HepG2 (cell line): ENCODE data around the gene MAP2K6. TPM values are rescaled to one million over a fixed set of nuclear protein-coding genes. Genes with fewer than 3 reads are reported as not detected.

Source experiments
- ATAC-seq: fragments of 200-7000 bp; cut with Tn5 transposase; 3 replicates; pipeline ENCODE4 v1.9.1; 2020; ENCODE audit warnings: mild to moderate bottlenecking, moderate library complexity
- BruUV-seq: library from RNA; stranded (reverse); fragments of 400-500 nt; replicated peaks from 2 replicates; lab custom pipeline; 2021; lab: Mats Ljungman, UMichigan
- CTCF ChIA-PET: fragments of 300-600 bp; formaldehyde crosslinking; extraction: SDS; loops from one replicate; lab custom pipeline; 2021; ENCODE audit warnings: low total read pairs, inconsistent platforms, low intra/inter-chr PET ratio; lab: Yijun Ruan, JAX
- POLR2A ChIA-PET: fragments of 350-600 bp; sonication (Branson Sonifier 250); formaldehyde crosslinking; loops from one replicate; lab custom pipeline; 2020; ENCODE audit warnings: antibody characterized with exemption, inconsistent platforms; lab: Yijun Ruan, JAX
- DNase-seq: peaks from one replicate; pipeline ENCODE4 v3.0.0-alpha.2; 2015; ENCODE audit warnings: low spot score
- FAIRE-seq: peaks from 3 replicates; lab custom pipeline; 2011; peaks lifted over from hg19 to GRCh38; lab: Jason Lieb, UNC
- H2AFZ ChIP-seq: one replicate; pipeline ENCODE4 v1.6.1; 2011; ENCODE audit warnings: low read length, inconsistent platforms
- H3K27ac ChIP-seq: fragments of 300-600 bp; 3 replicates; pipeline ENCODE4 v1.8.0; 2011; ENCODE audit warnings: mixed run types, mild to moderate bottlenecking, mixed read lengths, low read length, inconsistent platforms; ENCODE audit not compliant: insufficient read depth; ENCODE audit errors: extremely low read length
- H3K27me3 ChIP-seq, 2 experiments: fragments of 200-600 bp in 1 of 2; 2 replicates in 1 of 2; 3 replicates in 1 of 2; pipeline versions ENCODE4 v1.6.0 to v1.8.0; 2011; ENCODE audit warnings: low read length in 2 of 2, mild to moderate bottlenecking in 2 of 2, moderate library complexity in 2 of 2, inconsistent platforms in 1 of 2; ENCODE audit not compliant: insufficient read depth in 2 of 2, control insufficient read depth in 1 of 2
- H3K36me3 ChIP-seq, 2 experiments: fragments of 200-600 bp in 1 of 2; replicated peaks in 1 of 2; 2 replicates in 1 of 2; 3 replicates in 1 of 2; pipeline versions ENCODE4 v1.5.1 to v1.8.0; 2011; ENCODE audit warnings: low read length in 2 of 2, inconsistent platforms in 1 of 2; ENCODE audit not compliant: insufficient read depth in 2 of 2, control insufficient read depth in 1 of 2
- H3K4me1 ChIP-seq: 2 replicates; pipeline ENCODE4 v1.5.1; 2012; ENCODE audit warnings: low read length, inconsistent platforms; ENCODE audit not compliant: insufficient read depth
- H3K4me2 ChIP-seq: 2 replicates; pipeline ENCODE4 v1.6.0; 2011; ENCODE audit warnings: low read depth, low read length, inconsistent platforms
- H3K4me3 ChIP-seq, 3 experiments: fragments of 200-600 bp in 1 of 3; sonication (generic), shearing (Covaris generic) in 1 of 3; replicated peaks in 1 of 3; 2 replicates each; pipeline ENCODE4 v1.5.1; 2011 to 2016; ENCODE audit warnings: low read length in 3 of 3, inconsistent platforms in 2 of 3, low read depth in 2 of 3, mild to moderate bottlenecking in 2 of 3, control low read depth in 1 of 3, mixed read lengths in 1 of 3; ENCODE audit not compliant: insufficient read depth in 1 of 3
- H3K79me2 ChIP-seq: one replicate; pipeline ENCODE4 v1.6.1; 2011; ENCODE audit warnings: low read length, inconsistent platforms; ENCODE audit not compliant: insufficient read depth
- H3K9ac ChIP-seq: 2 replicates; pipeline ENCODE4 v1.6.0; 2011; ENCODE audit warnings: mild to moderate bottlenecking, low read depth, low read length, inconsistent platforms; ENCODE audit not compliant: insufficient read depth
- H3K9me3 ChIP-seq: 2 replicates; pipeline ENCODE4 v1.5.1; 2012; ENCODE audit warnings: mild to moderate bottlenecking, low read length
- H4K20me1 ChIP-seq: 2 replicates; pipeline ENCODE4 v1.6.0; 2011; ENCODE audit warnings: inconsistent platforms, mild to moderate bottlenecking, low read length, moderate library complexity; ENCODE audit not compliant: insufficient read depth
- ATF7 ChIP-seq, 2 experiments: fragments of 450-650 bp in 1 of 2; sonication (generic) in 1 of 2; formaldehyde crosslinking in 1 of 2; IDR thresholded peaks; 2 replicates each; pipeline versions ENCODE4 v1.4.0 to v1.6.1; 2016 to 2020; ENCODE audit warnings: antibody characterized with exemption in 1 of 2, mild to moderate bottlenecking in 1 of 2, missing genetic modification reagents in 1 of 2
- EHMT2 ChIP-seq: fragments of 200-600 bp; sonication (generic); IDR thresholded peaks from 2 replicates; pipeline ENCODE4 v1.7.0; 2017; ENCODE audit warnings: antibody characterized with exemption, low read depth, low read length, borderline replicate concordance
- LCORL ChIP-seq, 2 experiments: fragments of 450-650 bp in 1 of 2; sonication (generic) in 1 of 2; formaldehyde crosslinking in 1 of 2; IDR thresholded peaks; 2 replicates each; pipeline versions ENCODE4 v1.5.0 to v1.6.1; 2017 to 2020; ENCODE audit warnings: antibody characterized with exemption in 1 of 2, missing genetic modification reagents in 1 of 2
- PLRG1 ChIP-seq: fragments of 450-650 bp; conservative IDR thresholded peaks from 2 replicates; pipeline ENCODE4 v1.6.1; 2016
- POLR2G ChIP-seq: fragments of 200-400 bp; formaldehyde crosslinking; IDR thresholded peaks from 2 replicates; pipeline ENCODE4 v1.6.1; 2018; ENCODE audit warnings: mild to moderate bottlenecking, low read depth, low read length, moderate library complexity
- RAD21 ChIP-seq: fragments of 450-650 bp; formaldehyde crosslinking; IDR thresholded peaks from 2 replicates; pipeline ENCODE4 v1.5.0; 2020; ENCODE audit warnings: mild to moderate bottlenecking
- RAD51 ChIP-seq: fragments of 450-650 bp; IDR thresholded peaks from 2 replicates; pipeline ENCODE4 v1.6.1; 2016; ENCODE audit warnings: borderline replicate concordance
- SP5 ChIP-seq: IDR thresholded peaks from 2 replicates; pipeline ENCODE4 v1.6.1; 2016; ENCODE audit warnings: low read depth, borderline replicate concordance
- TEAD3 ChIP-seq: optimal IDR thresholded peaks from 2 replicates; pipeline ENCODE3; 2016; ENCODE audit warnings: borderline replicate concordance
- TFDP1 ChIP-seq: IDR thresholded peaks from 2 replicates; pipeline ENCODE4 v1.6.1; 2016; ENCODE audit warnings: missing compliant biosample characterization, missing genetic modification reagents, borderline replicate concordance
- ZC3H4 ChIP-seq: sonication (generic); formaldehyde crosslinking; IDR thresholded peaks from 2 replicates; pipeline ENCODE4 v1.4.0; 2020; ENCODE audit warnings: missing genetic modification reagents, borderline replicate concordance
- ZNF124 ChIP-seq: sonication (generic); formaldehyde crosslinking; IDR thresholded peaks from 2 replicates; pipeline ENCODE4 v1.4.0; 2020; ENCODE audit warnings: missing genetic modification reagents
- ZNF260 ChIP-seq: sonication (generic); formaldehyde crosslinking; IDR thresholded peaks from 2 replicates; pipeline ENCODE4 v1.4.0; 2020; ENCODE audit warnings: missing genetic modification reagents, low read depth, mild to moderate bottlenecking, borderline replicate concordance
- WGBS: methylation state at CpG from one replicate; pipeline ENCODE4 v1.1.6; 2017; ENCODE audit warnings: low lambda C conversion rate; 5-methylcytosine and 5-hydroxymethylcytosine counted together
- in situ Hi-C: cut with HindIII; loops from 2 replicates; pipeline ENCODE4 v1.10.0; 2017; ENCODE audit warnings: low pct_unique_long_range_greater_than_20kb; ENCODE audit not compliant: extremely low pct_ligation_motif_present
- intact Hi-C: fragments of 100-400 bp; cut with micrococcal nuclease; formaldehyde crosslinking; loops from one replicate; pipeline ENCODE4 v1.10.0; 2022; ENCODE audit not compliant: unreplicated experiment
- polyA plus RNA-seq, 8 experiments: library from polyadenylated mRNA; depleted of rRNA in 3 of 8; stranded (reverse) in 7 of 8; unstranded in 1 of 8; fragments of >200 nt; fragmentation: Illumina TruSeq in 4 of 8; extraction: Trizol in 4 of 8; gene quantifications; 2 replicates each; pipeline versions ENCODE4 v1.2.1 to v1.2.3, GENCODE V29; 2011 to 2016; ENCODE audit warnings: low read depth in 4 of 8, missing spikeins in 1 of 8, mixed read lengths in 1 of 8; ENCODE audit not compliant: insufficient read depth in 1 of 8
- total RNA-seq, 5 experiments: library from RNA; depleted of rRNA; stranded (reverse); fragments of >200 nt; fragmentation: Illumina TruSeq; extraction: Trizol; gene quantifications; 2 replicates each; pipeline ENCODE4 v1.2.3, GENCODE V29; 2016; ENCODE audit warnings: low read depth in 1 of 5

MAP2K6 gene
- total and polyA plus RNA-seq, 2 of the 13 experiments (the other 11 are each of a cell fraction or from before 2014, with no cell fraction given): 5.1 to 33.6 TPM

- no peak for TF ChIP-seq ZNF260 (CRISPR knock-in tag)
- TF ChIP-seq TFDP1: no peak
- no peak for TF ChIP-seq EHMT2
- TF ChIP-seq LCORL (IDR thresholded peaks at IDR 0.05): no peak
- no peak for TF ChIP-seq LCORL (CRISPR knock-in tag; IDR thresholded peaks at IDR 0.05)
- TF ChIP-seq RAD21 (CRISPR knock-in tag): no peak
- TF ChIP-seq POLR2G: no peak
Observed at GRCh38 chr17:69427486-69428197, 13.1 kb downstream of the MAP2K6 start (continued).

- no peaks in the 10 kb centered on the region for H3K9me3 ChIP-seq
- no peaks in the 10 kb centered on the region for H3K36me3 ChIP-seq
- in situ Hi-C loops (no loop called here), intact Hi-C loops (no loop called here)
- ChIA-PET POLR2A (no interaction called here), CTCF (no interaction called here)
- 83% methylated on average over 6 of the region's 6 CpGs for WGBS
- no peaks in the 10 kb centered on the region for H4K20me1 ChIP-seq
- ATAC-seq (no peak), FAIRE-seq (no peak), DNase-seq (no peak)
- no peaks in the 10 kb centered on the region for H3K4me1 ChIP-seq
- TF ChIP-seq ZC3H4 (CRISPR knock-in tag): no peak
- no peak for TF ChIP-seq TEAD3 (CRISPR knock-in tag)
- peak; percentile 60 for TF ChIP-seq ATF7 (IDR thresholded peaks at IDR 0.05)
- no peak for TF ChIP-seq ATF7 (CRISPR knock-in tag; IDR thresholded peaks at IDR 0.05)
- TF ChIP-seq RAD51: 0 out of 2 replicates have a peak, but pooled peaks have one; percentile 6
- no peak for TF ChIP-seq SP5 (CRISPR knock-in tag)
- no peak for TF ChIP-seq ZNF124 (CRISPR knock-in tag)
- TF ChIP-seq PLRG1: no peak
- H3K79me2 ChIP-seq: no peaks in the 10 kb centered on the region
- no peak overlapping the region for H3K9ac ChIP-seq
- no TSS peak for BruUV-seq
- H3K4me2 ChIP-seq: no peak overlapping the region
- H3K4me3 ChIP-seq: no peak overlapping the region
- H2AFZ ChIP-seq: no peak overlapping the region
- H3K27ac ChIP-seq: no peak overlapping the region
- H3K27me3 ChIP-seq: no peaks in the 10 kb centered on the region
Observed at GRCh38 chr17:69428252-69428980, 13.9 kb downstream of the MAP2K6 start.
